Smooth muscle cell of the pulmonary artery (primary cell): Measurements from ENCODE around the gene ABCC1. TPM values are rescaled to one million over a fixed set of nuclear protein-coding genes. Genes with fewer than 3 reads are reported as not detected.

Experiments used
- total RNA-seq: library from RNA; depleted of rRNA; stranded (reverse); fragments of >200 nt; gene quantifications from 2 replicates; pipeline ENCODE4 v1.2.3, GENCODE V29; 2014

Gene ABCC1
- 154 and 223 TPM in 2 replicates for total RNA-seq

GRCh38 chr16:15949210-15950160 lies at the start of gene ABCC1:
TSS of gene ABCC1 (plus strand) at chr16:15949616. CDS start at chr16:15949752, 136 bp downstream.

Other genes with a start within 250 kb of the ABCC1 start
- 0.59 and 1.2 TPM in 2 replicates for gene MYH11, start 92.6 kb upstream of the ABCC1 start, total RNA-seq
- 24.6 and 32.8 TPM in 2 replicates for gene CEP20, start 61.0 kb upstream of the ABCC1 start, total RNA-seq